ENCODE measurements around the gene LAMA2. TPM values are rescaled to one million over a fixed set of nuclear protein-coding genes. Genes with fewer than 3 reads are reported as not detected.

The LAMA2 gene
- total and polyA plus RNA-seq, 2 of the 13 experiments (the other 11 are each of a cell fraction or from before 2014, with no cell fraction given), result 0.11 to 0.28 TPM

DNA sequence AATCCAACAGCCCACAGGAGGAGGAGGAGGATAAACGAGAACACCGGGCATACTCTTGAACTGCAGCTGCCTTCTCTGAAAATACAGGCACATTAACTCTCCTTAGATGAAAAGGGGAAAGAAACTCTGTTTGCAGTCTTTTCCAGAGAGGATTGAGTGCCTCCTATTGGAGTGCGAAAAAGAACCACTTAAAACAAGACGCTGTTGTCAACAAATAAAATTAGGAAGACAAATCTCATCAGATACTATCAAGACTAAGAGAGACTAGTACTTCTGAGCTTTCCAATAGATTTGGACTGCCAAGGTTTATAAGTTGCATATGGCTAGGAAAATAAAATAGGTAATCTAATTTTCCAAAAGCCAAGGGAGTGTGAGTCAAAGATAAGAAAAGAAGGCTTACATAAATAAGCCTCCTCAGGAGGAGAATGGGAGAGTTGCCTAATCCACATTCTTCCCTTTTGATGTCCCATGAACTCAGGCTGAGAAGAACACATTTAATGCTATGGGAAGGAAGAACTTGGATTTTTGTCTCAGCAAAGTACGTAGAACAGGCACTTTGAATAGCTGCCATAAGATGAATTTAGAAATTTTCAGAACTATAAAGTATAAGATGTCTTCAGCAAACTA, 672.4 kb downstream of the LAMA2 start:
- POLR2A ChIA-PET, result no interaction called here
- no peak for TF ChIP-seq ZNF296 (CRISPR knock-in tag; conservative IDR thresholded peaks at IDR 0.05)
- ATAC-seq (no peak), DNase-seq (ENCODE audit: low spot score) (no peak), FAIRE-seq (no peak)
- 98% methylated on average over 5 of the region's 5 CpGs for WGBS (ENCODE audit: low lambda C conversion rate)
- in situ Hi-C loops (cut with HindIII; ENCODE audit: extremely low pct_ligation_motif_present, low pct_unique_long_range_greater_than_20kb) (no loop called here), intact Hi-C loops (cut with micrococcal nuclease; ENCODE audit: unreplicated experiment) (no loop called here)
- Histone ChIP-seq H3K36me3 (replicated peaks in 1 of 2; ENCODE audit: control insufficient read depth in 1 of 2, insufficient read depth in 2 of 2, low read length in 2 of 2) (peaks cover 0 to 2% of the 10 kb centered on the region in 2 experiments; a peak in 1 of 5 replicates), H3K4me2 (ENCODE audit: low read depth, low read length) (no peak overlapping the region), H2AFZ (ENCODE audit: low read length) (no peak overlapping the region), H3K4me3 (replicated peaks in 1 of 3; ENCODE audit: insufficient read depth in 1 of 3, low read depth in 2 of 3, low read length in 3 of 3) (no peak overlapping the region), H4K20me1 (ENCODE audit: insufficient read depth, low read length) (no peaks in the 10 kb centered on the region), H3K9me3 (ENCODE audit: low read length) (no peaks in the 10 kb centered on the region), H3K9ac (ENCODE audit: insufficient read depth, low read depth, low read length) (no peak overlapping the region), H3K27me3 (ENCODE audit: control insufficient read depth in 1 of 2, insufficient read depth in 2 of 2, low read length in 2 of 2) (no peaks in the 10 kb centered on the region), H3K27ac (ENCODE audit: extremely low read length, insufficient read depth, low read length) (no peak overlapping the region), H3K4me1 (ENCODE audit: insufficient read depth, low read length) (no peaks in the 10 kb centered on the region), H3K79me2 (ENCODE audit: insufficient read depth, low read length) (no peaks in the 10 kb centered on the region)
- CTCF ChIA-PET (ENCODE audit: low intra/inter-chr PET ratio, low total read pairs), result no interaction called here
- BruUV-seq (replicated peaks), result no TSS peak

DNA sequence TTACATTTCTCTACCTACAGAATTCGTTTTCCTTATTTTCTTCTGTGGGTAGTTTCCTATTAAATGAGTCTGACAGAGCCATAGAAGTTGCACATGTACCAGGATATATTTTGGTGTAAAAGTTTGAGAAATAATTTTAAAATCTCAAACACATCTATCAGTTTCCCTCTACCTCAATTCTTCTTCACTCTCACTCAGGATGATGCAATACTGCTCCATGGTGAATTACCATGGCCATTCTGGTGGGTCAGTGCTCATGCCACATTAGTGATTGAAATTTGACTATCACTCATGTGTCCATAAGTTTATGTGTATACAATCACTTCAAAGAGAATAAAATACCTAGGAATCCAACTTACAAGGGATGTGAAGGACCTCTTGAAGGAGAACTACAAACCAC, 675.3 kb downstream of the LAMA2 start:
- Histone ChIP-seq H3K27ac (ENCODE audit: extremely low read length, insufficient read depth, low read length) (no peak overlapping the region), H3K27me3 (ENCODE audit: control insufficient read depth in 1 of 2, insufficient read depth in 2 of 2, low read length in 2 of 2) (no peaks in the 10 kb centered on the region), H3K36me3 (replicated peaks in 1 of 2; ENCODE audit: control insufficient read depth in 1 of 2, insufficient read depth in 2 of 2, low read length in 2 of 2) (peaks cover 0 to 2% of the 10 kb centered on the region in 2 experiments; a peak in 1 of 5 replicates), H3K4me3 (replicated peaks in 1 of 3; ENCODE audit: insufficient read depth in 1 of 3, low read depth in 2 of 3, low read length in 3 of 3) (no peak overlapping the region), H3K9ac (ENCODE audit: insufficient read depth, low read depth, low read length) (no peak overlapping the region), H3K79me2 (ENCODE audit: insufficient read depth, low read length) (no peaks in the 10 kb centered on the region), H2AFZ (ENCODE audit: low read length) (no peak overlapping the region), H4K20me1 (ENCODE audit: insufficient read depth, low read length) (no peaks in the 10 kb centered on the region), H3K4me1 (ENCODE audit: insufficient read depth, low read length) (no peaks in the 10 kb centered on the region), H3K4me2 (ENCODE audit: low read depth, low read length) (no peak overlapping the region), H3K9me3 (ENCODE audit: low read length) (no peaks in the 10 kb centered on the region)
- ATAC-seq (no peak), FAIRE-seq (no peak), DNase-seq (ENCODE audit: low spot score) (no peak)
- WGBS (ENCODE audit: low lambda C conversion rate), result 84% methylated on average over 1 of the region's 1 CpG
- BruUV-seq (replicated peaks), result no TSS peak
- POLR2A ChIA-PET, result no interaction called here
- intact Hi-C loops (cut with micrococcal nuclease; ENCODE audit: unreplicated experiment) (no loop called here), in situ Hi-C loops (cut with HindIII; ENCODE audit: extremely low pct_ligation_motif_present, low pct_unique_long_range_greater_than_20kb) (no loop called here)
- CTCF ChIA-PET (ENCODE audit: low intra/inter-chr PET ratio, low total read pairs), result no interaction called here
- TF ChIP-seq JUND (CRISPR knock-in tag; IDR thresholded peaks at IDR 0.05), result no peak
- TF ChIP-seq, protein P1, sequence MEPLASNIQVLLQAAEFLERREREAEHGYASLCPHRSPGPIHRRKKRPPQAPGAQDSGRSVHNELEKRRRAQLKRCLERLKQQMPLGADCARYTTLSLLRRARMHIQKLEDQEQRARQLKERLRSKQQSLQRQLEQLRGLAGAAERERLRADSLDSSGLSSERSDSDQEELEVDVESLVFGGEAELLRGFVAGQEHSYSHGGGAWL (CRISPR knock-in tag; IDR thresholded peaks at IDR 0.05), result no peak
- TF ChIP-seq FOXO1 (CRISPR knock-in tag; IDR thresholded peaks at IDR 0.05), result no peak
- TF ChIP-seq, protein P2, sequence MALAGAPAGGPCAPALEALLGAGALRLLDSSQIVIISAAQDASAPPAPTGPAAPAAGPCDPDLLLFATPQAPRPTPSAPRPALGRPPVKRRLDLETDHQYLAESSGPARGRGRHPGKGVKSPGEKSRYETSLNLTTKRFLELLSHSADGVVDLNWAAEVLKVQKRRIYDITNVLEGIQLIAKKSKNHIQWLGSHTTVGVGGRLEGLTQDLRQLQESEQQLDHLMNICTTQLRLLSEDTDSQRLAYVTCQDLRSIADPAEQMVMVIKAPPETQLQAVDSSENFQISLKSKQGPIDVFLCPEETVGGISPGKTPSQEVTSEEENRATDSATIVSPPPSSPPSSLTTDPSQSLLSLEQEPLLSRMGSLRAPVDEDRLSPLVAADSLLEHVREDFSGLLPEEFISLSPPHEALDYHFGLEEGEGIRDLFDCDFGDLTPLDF (CRISPR knock-in tag; IDR thresholded peaks at IDR 0.05), result no peak
- TF ChIP-seq ZNF460 (CRISPR knock-in tag; IDR thresholded peaks at IDR 0.05; ENCODE audit: borderline replicate concordance), result no peak
- peak; percentile 78 for TF ChIP-seq CEBPB (IDR thresholded peaks at IDR 0.05; ENCODE audit: borderline replicate concordance, low read depth, low read length)
- TF ChIP-seq, protein P3, sequence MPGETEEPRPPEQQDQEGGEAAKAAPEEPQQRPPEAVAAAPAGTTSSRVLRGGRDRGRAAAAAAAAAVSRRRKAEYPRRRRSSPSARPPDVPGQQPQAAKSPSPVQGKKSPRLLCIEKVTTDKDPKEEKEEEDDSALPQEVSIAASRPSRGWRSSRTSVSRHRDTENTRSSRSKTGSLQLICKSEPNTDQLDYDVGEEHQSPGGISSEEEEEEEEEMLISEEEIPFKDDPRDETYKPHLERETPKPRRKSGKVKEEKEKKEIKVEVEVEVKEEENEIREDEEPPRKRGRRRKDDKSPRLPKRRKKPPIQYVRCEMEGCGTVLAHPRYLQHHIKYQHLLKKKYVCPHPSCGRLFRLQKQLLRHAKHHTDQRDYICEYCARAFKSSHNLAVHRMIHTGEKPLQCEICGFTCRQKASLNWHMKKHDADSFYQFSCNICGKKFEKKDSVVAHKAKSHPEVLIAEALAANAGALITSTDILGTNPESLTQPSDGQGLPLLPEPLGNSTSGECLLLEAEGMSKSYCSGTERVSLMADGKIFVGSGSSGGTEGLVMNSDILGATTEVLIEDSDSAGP (CRISPR knock-in tag; IDR thresholded peaks at IDR 0.05; ENCODE audit: borderline replicate concordance), result no peak
- TF ChIP-seq, protein P4, sequence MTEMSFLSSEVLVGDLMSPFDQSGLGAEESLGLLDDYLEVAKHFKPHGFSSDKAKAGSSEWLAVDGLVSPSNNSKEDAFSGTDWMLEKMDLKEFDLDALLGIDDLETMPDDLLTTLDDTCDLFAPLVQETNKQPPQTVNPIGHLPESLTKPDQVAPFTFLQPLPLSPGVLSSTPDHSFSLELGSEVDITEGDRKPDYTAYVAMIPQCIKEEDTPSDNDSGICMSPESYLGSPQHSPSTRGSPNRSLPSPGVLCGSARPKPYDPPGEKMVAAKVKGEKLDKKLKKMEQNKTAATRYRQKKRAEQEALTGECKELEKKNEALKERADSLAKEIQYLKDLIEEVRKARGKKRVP (CRISPR knock-in tag; IDR thresholded peaks at IDR 0.05), result peak in 1 of 2 experiments; percentile 74; a peak in 1 of 4 replicates
- TF ChIP-seq CEBPG (CRISPR knock-in tag; IDR thresholded peaks at IDR 0.05), result peak; percentile 53

All from HepG2 (cell line).